ENCODE measurements around the gene ARMC9. TPM values are rescaled to one million over a fixed set of nuclear protein-coding genes. Genes with fewer than 3 reads are reported as not detected.

The ARMC9 gene
- total RNA-seq, 3 donors from 2014 or later, result 3.3 to 6.4 (median 5.9) TPM

- no peak for ATAC-seq
- Mint-ChIP-seq H3K36me3 (ENCODE audit: insufficient read depth) (no peaks in the 10 kb centered on the region), H3K4me3 (no peak overlapping the region), H3K27me3 (ENCODE audit: low read depth) (peaks cover 10% of the 10 kb centered on the region), H3K4me1 (ENCODE audit: low read depth) (peaks cover 2% of the 10 kb centered on the region), H3K9me3 (no peaks in the 10 kb centered on the region)
- DNase-seq, result no peak
These were observed 127.4 kb downstream of the ARMC9 start for GRCh38 chr2:231325826-231326225.

- Mint-ChIP-seq H3K4me1 (ENCODE audit: low read depth) (peaks cover 2% of the 10 kb centered on the region), H3K4me3 (no peak overlapping the region), H3K27me3 (ENCODE audit: low read depth) (peaks cover 10% of the 10 kb centered on the region), H3K36me3 (ENCODE audit: insufficient read depth) (no peaks in the 10 kb centered on the region), H3K9me3 (no peaks in the 10 kb centered on the region)
- ATAC-seq (no peak), DNase-seq (no peak)
These were observed 128.0 kb downstream of the ARMC9 start for GRCh38 chr2:231326404-231326803.

- no peaks in the 10 kb centered on the region for H3K4me1 Mint-ChIP-seq (ENCODE audit: low read depth)
- no peaks in the 10 kb centered on the region for H3K9me3 Mint-ChIP-seq
- no peaks in the 10 kb centered on the region for H3K27me3 Mint-ChIP-seq (ENCODE audit: low read depth)
- H3K36me3 Mint-ChIP-seq (ENCODE audit: insufficient read depth), result no peaks in the 10 kb centered on the region
- H3K4me3 Mint-ChIP-seq, result no peak overlapping the region
- ATAC-seq, result no peak
- DNase-seq, result no peak
These were observed 131.9 kb downstream of the ARMC9 start for GRCh38 chr2:231330311-231330710.

- Mint-ChIP-seq H3K4me3 (no peak overlapping the region), H3K36me3 (ENCODE audit: insufficient read depth) (no peaks in the 10 kb centered on the region), H3K27me3 (ENCODE audit: low read depth) (no peaks in the 10 kb centered on the region), H3K9me3 (no peaks in the 10 kb centered on the region), H3K4me1 (ENCODE audit: low read depth) (no peaks in the 10 kb centered on the region)
- DNase-seq (no peak), ATAC-seq (no peak)
These were observed 133.1 kb downstream of the ARMC9 start for GRCh38 chr2:231331533-231331932.

GRCh38 chr2:231332388-231332787, 134.0 kb downstream of the ARMC9 start:
- no peaks in the 10 kb centered on the region for H3K27me3 Mint-ChIP-seq (ENCODE audit: low read depth)
- H3K4me1 Mint-ChIP-seq (ENCODE audit: low read depth), result no peaks in the 10 kb centered on the region
- DNase-seq, result no peak
- no peaks in the 10 kb centered on the region for H3K9me3 Mint-ChIP-seq
- H3K4me3 Mint-ChIP-seq, result no peak overlapping the region
- no peak for ATAC-seq
- H3K36me3 Mint-ChIP-seq (ENCODE audit: insufficient read depth), result no peaks in the 10 kb centered on the region

- H3K36me3 Mint-ChIP-seq (ENCODE audit: insufficient read depth), result no peaks in the 10 kb centered on the region
- H3K4me1 Mint-ChIP-seq (ENCODE audit: low read depth), result no peaks in the 10 kb centered on the region
- H3K4me3 Mint-ChIP-seq, result no peak overlapping the region
- H3K9me3 Mint-ChIP-seq, result no peaks in the 10 kb centered on the region
- no peaks in the 10 kb centered on the region for H3K27me3 Mint-ChIP-seq (ENCODE audit: low read depth)
- no peak for ATAC-seq
- no peak for DNase-seq
These were observed 134.6 kb downstream of the ARMC9 start for GRCh38 chr2:231332872-231333500.

GRCh38 chr2:231334179-231334930, 135.9 kb downstream of the ARMC9 start:
- Mint-ChIP-seq H3K36me3 (ENCODE audit: insufficient read depth) (no peaks in the 10 kb centered on the region), H3K27me3 (ENCODE audit: low read depth) (no peaks in the 10 kb centered on the region), H3K4me3 (no peak overlapping the region), H3K4me1 (ENCODE audit: low read depth) (no peaks in the 10 kb centered on the region), H3K9me3 (no peaks in the 10 kb centered on the region)
- ATAC-seq (no peak), DNase-seq (no peak)

- H3K4me1 Mint-ChIP-seq (ENCODE audit: low read depth), result no peaks in the 10 kb centered on the region
- no peak overlapping the region for H3K4me3 Mint-ChIP-seq
- no peaks in the 10 kb centered on the region for H3K9me3 Mint-ChIP-seq
- DNase-seq (no peak), ATAC-seq (no peak)
- H3K27me3 Mint-ChIP-seq (ENCODE audit: low read depth), result no peaks in the 10 kb centered on the region
- no peaks in the 10 kb centered on the region for H3K36me3 Mint-ChIP-seq (ENCODE audit: insufficient read depth)
These were observed 136.6 kb downstream of the ARMC9 start for GRCh38 chr2:231334981-231335380.

- H3K9me3 Mint-ChIP-seq, result no peaks in the 10 kb centered on the region
- H3K4me3 Mint-ChIP-seq, result no peak overlapping the region
- no peak for ATAC-seq
- H3K27me3 Mint-ChIP-seq (ENCODE audit: low read depth), result no peaks in the 10 kb centered on the region
- DNase-seq, result no peak
- H3K4me1 Mint-ChIP-seq (ENCODE audit: low read depth), result no peaks in the 10 kb centered on the region
- no peaks in the 10 kb centered on the region for H3K36me3 Mint-ChIP-seq (ENCODE audit: insufficient read depth)
These were observed 137.2 kb downstream of the ARMC9 start for GRCh38 chr2:231335591-231335990.

GRCh38 chr2:231336236-231336635, 137.8 kb downstream of the ARMC9 start:
- Mint-ChIP-seq H3K36me3 (ENCODE audit: insufficient read depth) (no peaks in the 10 kb centered on the region), H3K27me3 (ENCODE audit: low read depth) (no peaks in the 10 kb centered on the region), H3K4me1 (ENCODE audit: low read depth) (no peaks in the 10 kb centered on the region), H3K9me3 (no peaks in the 10 kb centered on the region), H3K4me3 (no peak overlapping the region)
- ATAC-seq (no peak), DNase-seq (no peak)

- Mint-ChIP-seq H3K27me3 (ENCODE audit: low read depth) (no peaks in the 10 kb centered on the region), H3K4me3 (no peak overlapping the region), H3K9me3 (no peaks in the 10 kb centered on the region), H3K36me3 (ENCODE audit: insufficient read depth) (no peaks in the 10 kb centered on the region), H3K4me1 (ENCODE audit: low read depth) (no peaks in the 10 kb centered on the region)
- ATAC-seq, result no peak
- no peak for DNase-seq
These were observed 138.3 kb downstream of the ARMC9 start for GRCh38 chr2:231336700-231337099.

GRCh38 chr2:231337807-231338759, 139.7 kb downstream of the ARMC9 start:
- Mint-ChIP-seq H3K4me1 (ENCODE audit: low read depth) (no peaks in the 10 kb centered on the region), H3K4me3 (no peak overlapping the region), H3K36me3 (ENCODE audit: insufficient read depth) (no peaks in the 10 kb centered on the region), H3K27me3 (ENCODE audit: low read depth) (no peaks in the 10 kb centered on the region), H3K9me3 (no peaks in the 10 kb centered on the region)
- DNase-seq (no peak), ATAC-seq (no peak)

GRCh38 chr2:231339316-231339715, 140.9 kb downstream of the ARMC9 start:
- no peaks in the 10 kb centered on the region for H3K4me1 Mint-ChIP-seq (ENCODE audit: low read depth)
- no peaks in the 10 kb centered on the region for H3K36me3 Mint-ChIP-seq (ENCODE audit: insufficient read depth)
- DNase-seq (no peak), ATAC-seq (no peak)
- peaks cover under 1% of the 10 kb centered on the region for H3K27me3 Mint-ChIP-seq (ENCODE audit: low read depth)
- no peak overlapping the region for H3K4me3 Mint-ChIP-seq
- no peaks in the 10 kb centered on the region for H3K9me3 Mint-ChIP-seq

- Mint-ChIP-seq H3K27me3 (ENCODE audit: low read depth) (peaks cover 6% of the 10 kb centered on the region), H3K36me3 (ENCODE audit: insufficient read depth) (no peaks in the 10 kb centered on the region), H3K9me3 (no peaks in the 10 kb centered on the region), H3K4me1 (ENCODE audit: low read depth) (no peaks in the 10 kb centered on the region), H3K4me3 (no peak overlapping the region)
- DNase-seq, result no peak
- ATAC-seq, result no peak
These were observed 142.7 kb downstream of the ARMC9 start for GRCh38 chr2:231341100-231341499.
